B cell (primary cell): Measurements from ENCODE around the gene DCDC2B. TPM values are rescaled to one million over a fixed set of nuclear protein-coding genes. Genes with fewer than 3 reads are reported as not detected.

Experiments
- ATAC-seq: fragments of 200-7000 bp; cut with Tn5 transposase; one replicate; pipeline ENCODE4 v1.10.0; 2021; ENCODE audit warnings: low read depth, mild to moderate bottlenecking, moderate number of reproducible peaks, moderate library complexity
- CTCF ChIA-PET: fragments of 350-600 bp; sonication (Branson Sonifier 250); formaldehyde crosslinking; loops from one replicate; lab custom pipeline; 2021; ENCODE audit warnings: antibody characterized with exemption, inconsistent platforms; lab: Charles Lee
- POLR2A ChIA-PET: fragments of 350-600 bp; sonication (Branson Sonifier 250); formaldehyde crosslinking; loops from one replicate; lab custom pipeline; 2021; ENCODE audit warnings: antibody characterized with exemption; lab: Charles Lee
- DNase-seq: peaks from one replicate; pipeline ENCODE4 v3.0.0; 2013
- H2AFZ ChIP-seq: 2 replicates; pipeline ENCODE4 v1.6.1; 2012; ENCODE audit warnings: mild to moderate bottlenecking, low read depth, low read length; ENCODE audit not compliant: insufficient read depth, poor library complexity, severe bottlenecking
- H3K27ac ChIP-seq, 2 donors: 1 replicate in 1 of 2; 2 replicates in 1 of 2; pipeline ENCODE4 v1.5.1; 2012 to 2013; ENCODE audit warnings: low read length in 2 of 2, mild to moderate bottlenecking in 2 of 2, moderate library complexity in 1 of 2
- H3K27me3 ChIP-seq, 4 experiments: fragments of 200-600 bp in 1 of 4; sonication (generic) in 1 of 4; replicated peaks in 1 of 4; 1 replicate in 2 of 4; 2 replicates in 2 of 4; pipeline versions ENCODE4 v1.6.1 to v1.7.0; 2013 to 2016; ENCODE audit warnings: low read length in 3 of 4, mild to moderate bottlenecking in 2 of 4, mixed read lengths in 1 of 4, moderate library complexity in 1 of 4; ENCODE audit not compliant: insufficient read depth in 4 of 4, control insufficient read depth in 3 of 4; ENCODE audit errors: control extremely low read depth in 1 of 4
- H3K36me3 ChIP-seq, 2 experiments: replicated peaks in 1 of 2; 1 replicate in 1 of 2; 2 replicates in 1 of 2; pipeline versions ENCODE4 v1.6.1 to v1.7.1; 2013; ENCODE audit warnings: low read length in 1 of 2; ENCODE audit not compliant: insufficient read depth in 2 of 2, control insufficient read depth in 1 of 2; ENCODE audit errors: control extremely low read depth in 1 of 2, extremely low read depth in 1 of 2
- H3K4me1 ChIP-seq, 2 donors: fragments of 200-600 bp in 1 of 2; sonication (generic) in 1 of 2; 1 replicate in 1 of 2; 2 replicates in 1 of 2; pipeline versions ENCODE4 v1.5.1 to v1.6.1; 2013 to 2017; ENCODE audit warnings: low read length in 2 of 2; ENCODE audit not compliant: control insufficient read depth in 2 of 2, insufficient read depth in 2 of 2
- H3K4me2 ChIP-seq: replicated peaks from 2 replicates; pipeline ENCODE3; 2012; ENCODE audit warnings: mild to moderate bottlenecking, low read depth, low read length; ENCODE audit not compliant: poor library complexity, severe bottlenecking
- H3K4me3 ChIP-seq, 5 experiments: fragments of 200-600 bp in 1 of 5; sonication (generic) in 1 of 5; 1 replicate in 3 of 5; 2 replicates in 2 of 5; pipeline versions ENCODE4 v1.5.1 to v1.7.0; 2011 to 2016; ENCODE audit warnings: low read length in 4 of 5, mild to moderate bottlenecking in 4 of 5, low read depth in 2 of 5, control low read depth in 1 of 5, moderate library complexity in 1 of 5; ENCODE audit not compliant: insufficient read depth in 1 of 5; ENCODE audit errors: control extremely low read depth in 1 of 5, extremely low read depth in 1 of 5
- H3K79me2 ChIP-seq: fragments of 200-600 bp; sonication (generic); one replicate; pipeline ENCODE4 v1.6.0; 2016; ENCODE audit warnings: low read length; ENCODE audit not compliant: control insufficient read depth, insufficient read depth
- H3K9ac ChIP-seq: fragments of 200-600 bp; sonication (generic); 2 replicates; pipeline ENCODE4 v1.6.1; 2017; ENCODE audit warnings: mild to moderate bottlenecking, low read length, moderate library complexity
- H3K9me3 ChIP-seq, 3 donors: one replicate each; pipeline versions ENCODE4 v1.6.1 to v1.7.1; 2013; ENCODE audit warnings: low read length in 2 of 3; ENCODE audit not compliant: control insufficient read depth in 2 of 3, insufficient read depth in 1 of 3; ENCODE audit errors: control extremely low read depth in 1 of 3
- H4K20me1 ChIP-seq: 2 replicates; pipeline ENCODE4 v1.6.0; 2012; ENCODE audit warnings: mild to moderate bottlenecking, low read length; ENCODE audit not compliant: insufficient read depth, control insufficient read depth, poor library complexity, severe bottlenecking
- H3K27ac Mint-ChIP-seq: one replicate; pipeline ENCODE4 v1.8.0; 2021; ENCODE audit warnings: mixed read lengths
- H3K27me3 Mint-ChIP-seq: one replicate; pipeline ENCODE4 v1.8.0; 2021; ENCODE audit warnings: mixed read lengths
- H3K4me1 Mint-ChIP-seq: one replicate; pipeline ENCODE4 v1.8.0; 2021; ENCODE audit warnings: mixed read lengths
- H3K4me3 Mint-ChIP-seq: one replicate; pipeline ENCODE4 v1.8.0; 2021; ENCODE audit warnings: mixed read lengths
- H3K9me3 Mint-ChIP-seq: one replicate; pipeline ENCODE4 v1.8.0; 2022; ENCODE audit warnings: mixed read lengths; ENCODE audit not compliant: insufficient read depth
- CTCF ChIP-seq: fragments of 200-600 bp; IDR thresholded peaks from one replicate; pipeline ENCODE4 v1.8.0; 2022; ENCODE audit warnings: antibody characterized with exemption, mild to moderate bottlenecking
- EZH2 ChIP-seq: IDR thresholded peaks from 2 replicates; pipeline ENCODE4 v1.6.1; 2012; ENCODE audit warnings: borderline replicate concordance, low read depth, mild to moderate bottlenecking, moderate library complexity, low read length; ENCODE audit not compliant: insufficient read depth, poor library complexity, severe bottlenecking
- WGBS: methylation state at CpG from one replicate; pipeline ENCODE4 v1.1.5; 2013; ENCODE audit warnings: missing lambda C conversion rate; ENCODE audit not compliant: insufficient coverage; 5-methylcytosine and 5-hydroxymethylcytosine counted together
- intact Hi-C: fragments of 100-400 bp; cut with micrococcal nuclease; formaldehyde crosslinking; loops from one replicate; pipeline ENCODE4 v1.10.0; 2022
- polyA plus RNA-seq: library from polyadenylated mRNA; depleted of rRNA; stranded (reverse); fragments of >200 nt; gene quantifications from 2 replicates; pipeline ENCODE4 v1.2.3, GENCODE V29; 2012
- total RNA-seq, 2 donors: library from RNA; stranded (reverse); fragments of 120-200 nt in 1 of 2; gene quantifications; 1 replicate in 1 of 2; 2 replicates in 1 of 2; pipeline versions ENCODE4 v1.2.3 to v1.2.4, GENCODE V29; 2013 to 2022

Gene DCDC2B
- total and polyA plus RNA-seq, 2 donors (not counting 1 experiment from before 2014, with no cell fraction given) = not detected

DNA sequence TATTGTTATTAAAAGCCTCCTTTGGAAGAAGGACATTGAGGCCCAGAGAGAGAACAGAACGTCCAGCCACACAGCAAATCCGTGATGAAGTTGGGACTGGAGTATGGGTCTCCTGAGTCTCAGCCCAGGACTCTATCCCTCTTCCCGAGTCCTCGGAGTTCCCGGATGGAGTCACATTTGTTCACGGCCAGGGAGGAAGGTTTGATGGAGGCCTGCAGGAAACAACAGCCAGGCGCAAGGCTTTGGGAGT lies 29.8 kb upstream of the DCDC2B start:
- DNase-seq = no peak
- ATAC-seq = no peak
- WGBS = 37% methylated on average over 6 of the region's 7 CpGs
- peaks cover 18% of the 10 kb centered on the region for H4K20me1 ChIP-seq
- H2AFZ ChIP-seq = peak overlapping the region; percentile 85
- no peaks in the 10 kb centered on the region for H3K9me3 ChIP-seq
- H3K4me1 ChIP-seq = peaks cover 20 to 31% of the 10 kb centered on the region in 2 donors
- ChIA-PET CTCF (interaction anchor here (0.6 to 2.0 kb wide), 9 partner anchors 20 to 215 kb away, joined by 3 to 6 read pairs (median 3); partner anchors contain the start of genes BSDC1 and KPNA6), POLR2A (interaction anchor here (0.6 to 2.0 kb wide), 9 partner anchors 22 to 157 kb away, joined by 3 to 11 read pairs (median 4); partner anchors contain the start of genes CCDC28B, KPNA6, MARCKSL1 and TMEM39B)
- H3K4me2 ChIP-seq = peak overlapping the region; percentile 99
- intact Hi-C loops = loop anchor here (1.0 to 2.0 kb wide), 6 partner anchors 21 to 215 kb away; partner anchors contain the start of genes BSDC1, CCDC28B, EIF3I and IQCC
- peaks cover 32% of the 10 kb centered on the region for H3K4me1 Mint-ChIP-seq
- H3K79me2 ChIP-seq = peaks cover 38% of the 10 kb centered on the region
- TF ChIP-seq EZH2 = no peak
- TF ChIP-seq CTCF = no peak
- H3K27ac Mint-ChIP-seq = peak overlapping the region; percentile 99
- H3K36me3 ChIP-seq = peaks cover 0 to 16% of the 10 kb centered on the region in 2 experiments
- H3K27me3 Mint-ChIP-seq = no peaks in the 10 kb centered on the region
- peak overlapping the region; percentile 47 to 92 (median 76) for H3K4me3 ChIP-seq
- peak overlapping the region; percentile 96 for H3K4me3 Mint-ChIP-seq
- H3K9me3 Mint-ChIP-seq = no peaks in the 10 kb centered on the region
- peak overlapping the region; percentile 76 to 90 for H3K27ac ChIP-seq
- peak overlapping the region; percentile 82 for H3K9ac ChIP-seq
- H3K27me3 ChIP-seq = no peaks in the 10 kb centered on the region
